ENCODE results near the gene DUOX2. TPM values are rescaled to one million over a fixed set of nuclear protein-coding genes. Genes with fewer than 3 reads are reported as not detected.

The DUOX2 gene
- total RNA-seq, 1 donor from 2014 or later, result not detected

DNA sequence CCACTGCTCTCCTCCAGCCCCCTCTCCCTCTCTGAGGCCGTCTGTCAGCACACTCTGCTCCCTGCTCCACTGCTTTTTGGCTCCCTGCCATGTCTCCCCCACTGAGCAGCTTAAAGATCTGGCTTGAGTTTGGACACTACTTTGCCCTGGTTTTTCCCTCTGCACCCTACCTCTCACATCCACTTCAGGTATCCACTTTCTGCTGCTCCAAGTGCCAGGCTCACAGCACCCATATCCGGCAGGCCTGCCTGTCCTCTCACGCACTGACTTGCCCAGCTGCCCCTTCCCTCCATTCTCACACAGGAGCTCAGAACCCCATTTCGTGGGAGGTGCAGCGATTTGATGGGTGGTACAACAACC lies 19.6 kb upstream of the DUOX2 start:
- Histone ChIP-seq H3K79me2 (ENCODE audit: low read depth) (no peaks in the 10 kb centered on the region), H3K27me3 (peaks cover 90% of the 10 kb centered on the region), H3K4me1 (peaks cover 5% of the 10 kb centered on the region), H3K4me3 (no peak overlapping the region), H3K9me3 (ENCODE audit: low read depth) (no peaks in the 10 kb centered on the region), H4K20me1 (ENCODE audit: low read depth) (peaks cover 5% of the 10 kb centered on the region), H3K27ac (no peak overlapping the region), H3K36me3 (no peaks in the 10 kb centered on the region), H3K9ac (no peak overlapping the region), H3F3A (ENCODE audit: low read depth) (no peaks in the 10 kb centered on the region), H2AFZ (replicated peaks) (no peak overlapping the region), H3K4me2 (no peak overlapping the region)
- peaks cover 60% of the 10 kb centered on the region for H3K27me3 Mint-ChIP-seq (ENCODE audit: insufficient read depth, low read depth)
- peaks cover 2% of the 10 kb centered on the region for H3K36me3 Mint-ChIP-seq
- peaks cover 4% of the 10 kb centered on the region for H3K9me3 Mint-ChIP-seq
- no peak overlapping the region for H3K4me3 Mint-ChIP-seq
- no peak overlapping the region for H3K27ac Mint-ChIP-seq
- H3K4me1 Mint-ChIP-seq, result peaks cover 4% of the 10 kb centered on the region
- no peak for DNase-seq (ENCODE audit: low spot score)
- TF ChIP-seq EZH2phosphoT487 (IDR thresholded peaks at IDR 0.05) (no peak), EZH2 (IDR thresholded peaks at IDR 0.05) (no peak)
- TF ChIP-seq, protein P1, sequence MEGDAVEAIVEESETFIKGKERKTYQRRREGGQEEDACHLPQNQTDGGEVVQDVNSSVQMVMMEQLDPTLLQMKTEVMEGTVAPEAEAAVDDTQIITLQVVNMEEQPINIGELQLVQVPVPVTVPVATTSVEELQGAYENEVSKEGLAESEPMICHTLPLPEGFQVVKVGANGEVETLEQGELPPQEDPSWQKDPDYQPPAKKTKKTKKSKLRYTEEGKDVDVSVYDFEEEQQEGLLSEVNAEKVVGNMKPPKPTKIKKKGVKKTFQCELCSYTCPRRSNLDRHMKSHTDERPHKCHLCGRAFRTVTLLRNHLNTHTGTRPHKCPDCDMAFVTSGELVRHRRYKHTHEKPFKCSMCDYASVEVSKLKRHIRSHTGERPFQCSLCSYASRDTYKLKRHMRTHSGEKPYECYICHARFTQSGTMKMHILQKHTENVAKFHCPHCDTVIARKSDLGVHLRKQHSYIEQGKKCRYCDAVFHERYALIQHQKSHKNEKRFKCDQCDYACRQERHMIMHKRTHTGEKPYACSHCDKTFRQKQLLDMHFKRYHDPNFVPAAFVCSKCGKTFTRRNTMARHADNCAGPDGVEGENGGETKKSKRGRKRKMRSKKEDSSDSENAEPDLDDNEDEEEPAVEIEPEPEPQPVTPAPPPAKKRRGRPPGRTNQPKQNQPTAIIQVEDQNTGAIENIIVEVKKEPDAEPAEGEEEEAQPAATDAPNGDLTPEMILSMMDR (IDR thresholded peaks at IDR 0.05), result no peak

DNA sequence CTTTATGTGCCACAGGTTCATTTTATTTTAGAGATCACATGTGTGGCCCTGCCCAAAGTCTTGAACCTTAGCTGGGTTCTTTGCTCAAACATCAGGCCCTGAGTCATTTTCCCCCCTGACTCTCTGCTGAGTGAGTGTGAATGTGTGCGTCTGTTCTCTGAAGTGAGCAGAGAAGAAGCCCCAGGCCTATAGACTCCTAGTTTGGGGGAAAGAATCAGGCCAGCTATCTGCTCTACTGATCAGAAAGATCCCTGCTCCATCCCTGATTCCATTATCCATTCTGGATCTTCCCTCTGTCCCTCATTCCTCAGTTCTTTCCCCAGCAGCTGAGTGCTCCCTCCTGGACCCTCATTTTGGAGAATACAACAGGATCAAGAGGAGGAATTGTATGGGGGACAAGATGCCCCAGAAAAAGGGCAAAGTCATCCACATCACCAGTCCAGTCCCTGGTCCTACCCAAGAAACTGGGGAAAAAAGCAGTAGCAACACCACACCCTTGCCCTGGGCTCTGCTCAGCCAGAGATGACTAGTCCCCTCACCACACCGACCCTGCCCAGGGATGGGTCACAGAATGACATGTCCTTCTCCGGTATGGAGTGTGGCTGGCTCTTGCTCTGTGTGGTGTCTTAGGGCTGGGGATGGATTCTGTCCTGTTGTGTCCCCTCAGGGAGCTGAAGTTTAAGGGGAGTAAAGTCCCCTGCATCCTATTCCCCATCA lies 19.0 kb upstream of the DUOX2 start:
- TF ChIP-seq EZH2phosphoT487 (IDR thresholded peaks at IDR 0.05) (no peak), EZH2 (IDR thresholded peaks at IDR 0.05) (no peak)
- TF ChIP-seq, protein P1 (IDR thresholded peaks at IDR 0.05), result no peak
- no peaks in the 10 kb centered on the region for H3K9me3 ChIP-seq (ENCODE audit: low read depth)

DNA sequence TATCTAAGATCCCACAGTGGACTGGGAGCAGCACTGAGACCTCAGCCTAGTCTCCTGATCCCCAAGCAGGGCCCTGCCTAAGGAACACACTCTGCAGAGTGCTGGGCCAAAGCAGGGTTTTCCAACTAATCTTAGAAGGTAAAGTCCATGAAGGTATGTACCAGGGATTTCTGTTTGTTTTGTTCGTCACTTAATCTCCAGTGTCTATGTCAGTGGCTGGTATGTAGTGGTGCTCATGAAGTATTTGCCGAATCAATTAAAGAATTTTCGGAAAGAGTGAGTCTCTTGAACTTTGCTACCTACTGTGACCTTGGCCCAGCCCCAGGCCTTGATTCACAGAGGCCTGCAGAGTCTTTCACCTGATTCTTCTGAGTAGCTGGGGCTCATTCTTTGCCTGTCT lies 17.5 kb upstream of the DUOX2 start:
- Histone ChIP-seq H3K27me3 (peaks cover 99% of the 10 kb centered on the region), H3K79me2 (ENCODE audit: low read depth) (no peaks in the 10 kb centered on the region), H3K4me2 (no peak overlapping the region), H2AFZ (replicated peaks) (no peak overlapping the region), H3F3A (ENCODE audit: low read depth) (no peaks in the 10 kb centered on the region), H3K36me3 (no peaks in the 10 kb centered on the region), H3K9ac (no peak overlapping the region), H3K4me1 (peaks cover 5% of the 10 kb centered on the region), H3K4me3 (no peak overlapping the region), H4K20me1 (ENCODE audit: low read depth) (peaks cover 12% of the 10 kb centered on the region), H3K27ac (no peak overlapping the region), H3K9me3 (ENCODE audit: low read depth) (no peaks in the 10 kb centered on the region)
- TF ChIP-seq EZH2phosphoT487 (IDR thresholded peaks at IDR 0.05), result no peak
- no peak for TF ChIP-seq EZH2 (IDR thresholded peaks at IDR 0.05)
- TF ChIP-seq, protein P1 (IDR thresholded peaks at IDR 0.05), result no peak
- H3K27me3 Mint-ChIP-seq (ENCODE audit: insufficient read depth, low read depth), result peaks cover 71% of the 10 kb centered on the region
- DNase-seq (ENCODE audit: low spot score), result no peak
- peaks cover 4% of the 10 kb centered on the region for H3K4me1 Mint-ChIP-seq
- H3K4me3 Mint-ChIP-seq, result no peak overlapping the region
- no peak overlapping the region for H3K27ac Mint-ChIP-seq
- peaks cover 2% of the 10 kb centered on the region for H3K36me3 Mint-ChIP-seq
- peaks cover 4% of the 10 kb centered on the region for H3K9me3 Mint-ChIP-seq

More for the DNA sequence above, 19.0 kb upstream of the DUOX2 start:
- no peaks in the 10 kb centered on the region for H3F3A ChIP-seq (ENCODE audit: low read depth)
- H3K79me2 ChIP-seq (ENCODE audit: low read depth), result no peaks in the 10 kb centered on the region
- H3K4me1 ChIP-seq, result peaks cover 5% of the 10 kb centered on the region
- no peaks in the 10 kb centered on the region for H3K36me3 ChIP-seq
- no peak for DNase-seq (ENCODE audit: low spot score)
- peaks cover 4% of the 10 kb centered on the region for H3K4me1 Mint-ChIP-seq
- H3K9me3 Mint-ChIP-seq, result peaks cover 4% of the 10 kb centered on the region
- no peak overlapping the region for H3K9ac ChIP-seq
- H4K20me1 ChIP-seq (ENCODE audit: low read depth), result peaks cover 10% of the 10 kb centered on the region
- H3K4me2 ChIP-seq, result no peak overlapping the region
- H3K4me3 Mint-ChIP-seq, result no peak overlapping the region
- H3K27ac Mint-ChIP-seq, result no peak overlapping the region
- H3K27ac ChIP-seq, result no peak overlapping the region
- H3K36me3 Mint-ChIP-seq, result peaks cover 2% of the 10 kb centered on the region
- H3K27me3 Mint-ChIP-seq (ENCODE audit: insufficient read depth, low read depth), result peaks cover 65% of the 10 kb centered on the region
- no peak overlapping the region for H3K4me3 ChIP-seq
- peaks cover 95% of the 10 kb centered on the region for H3K27me3 ChIP-seq
- H2AFZ ChIP-seq (replicated peaks), result no peak overlapping the region
